NCI-H2029 treated with DMSO at 0.1 percent for 48 hours (cell line): ENCODE results near the gene ZNF846.
"Not testable (repeated sequence)": the region's sequence is repeated elsewhere in the genome, so short reads cannot be mapped to it uniquely, and the experiment has no call there.

Experiments
- DNase-seq: peaks from one replicate; lab custom pipeline; 2025; lab: John Stamatoyannopoulos, UW

The ZNF846 gene

GRCh38 chr19:9768175-9769112 is at the start of gene ZNF846:
Gene ZNF846 (minus strand): TSS chr19:9768738. CDS start chr19:9764950, 3,788 bp downstream.
- peak; percentile 70 for DNase-seq

DNA sequence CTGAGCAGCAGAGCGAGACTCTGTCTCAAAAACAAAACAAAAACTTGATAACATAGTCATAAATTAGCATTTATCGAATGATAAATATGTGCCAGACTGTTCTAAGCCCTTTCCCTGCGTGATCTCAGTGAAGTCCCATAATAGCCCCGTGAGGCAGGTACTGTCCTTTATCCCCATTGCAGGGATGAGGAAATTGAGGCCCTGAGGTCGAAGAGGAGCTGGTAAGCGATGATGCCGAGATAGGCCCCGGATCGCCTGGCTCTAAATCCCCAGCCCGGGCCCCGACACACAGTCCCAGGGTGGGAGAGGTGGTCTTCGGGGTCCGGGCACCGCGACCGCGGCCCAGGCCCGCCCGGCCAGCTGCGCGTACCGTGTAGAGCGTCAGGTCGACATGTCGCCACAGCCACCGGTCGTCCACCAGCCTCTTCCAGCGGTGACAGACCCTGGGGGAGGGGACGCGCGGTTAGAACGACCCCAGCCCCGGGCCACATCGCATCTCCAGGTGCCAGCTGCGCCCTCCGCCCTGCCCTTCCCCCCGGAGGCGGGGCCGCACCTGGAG is 49.7 kb upstream of the ZNF846 start:
- no peak for DNase-seq

DNA sequence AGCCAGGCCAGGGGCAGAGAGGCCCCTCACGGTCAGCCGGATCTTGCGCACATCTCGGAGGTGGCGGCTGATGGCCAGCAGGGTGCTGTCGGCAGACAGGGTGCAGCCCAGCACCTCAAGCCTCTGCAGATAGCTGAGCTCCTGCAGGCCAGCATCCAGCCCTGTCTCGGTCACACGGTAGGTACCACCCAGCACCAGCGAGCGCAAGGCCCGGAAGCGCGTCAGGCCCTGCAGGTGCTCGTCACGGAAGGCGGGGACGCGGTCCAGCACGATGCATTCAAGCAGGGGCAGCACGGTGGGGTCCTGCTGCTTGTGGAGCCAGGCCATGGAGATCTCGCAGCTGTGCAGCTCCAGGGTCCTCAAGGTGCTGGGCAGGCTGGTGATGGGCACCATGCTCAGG is 42.6 kb upstream of the ZNF846 start:
- no peak for DNase-seq

DNA sequence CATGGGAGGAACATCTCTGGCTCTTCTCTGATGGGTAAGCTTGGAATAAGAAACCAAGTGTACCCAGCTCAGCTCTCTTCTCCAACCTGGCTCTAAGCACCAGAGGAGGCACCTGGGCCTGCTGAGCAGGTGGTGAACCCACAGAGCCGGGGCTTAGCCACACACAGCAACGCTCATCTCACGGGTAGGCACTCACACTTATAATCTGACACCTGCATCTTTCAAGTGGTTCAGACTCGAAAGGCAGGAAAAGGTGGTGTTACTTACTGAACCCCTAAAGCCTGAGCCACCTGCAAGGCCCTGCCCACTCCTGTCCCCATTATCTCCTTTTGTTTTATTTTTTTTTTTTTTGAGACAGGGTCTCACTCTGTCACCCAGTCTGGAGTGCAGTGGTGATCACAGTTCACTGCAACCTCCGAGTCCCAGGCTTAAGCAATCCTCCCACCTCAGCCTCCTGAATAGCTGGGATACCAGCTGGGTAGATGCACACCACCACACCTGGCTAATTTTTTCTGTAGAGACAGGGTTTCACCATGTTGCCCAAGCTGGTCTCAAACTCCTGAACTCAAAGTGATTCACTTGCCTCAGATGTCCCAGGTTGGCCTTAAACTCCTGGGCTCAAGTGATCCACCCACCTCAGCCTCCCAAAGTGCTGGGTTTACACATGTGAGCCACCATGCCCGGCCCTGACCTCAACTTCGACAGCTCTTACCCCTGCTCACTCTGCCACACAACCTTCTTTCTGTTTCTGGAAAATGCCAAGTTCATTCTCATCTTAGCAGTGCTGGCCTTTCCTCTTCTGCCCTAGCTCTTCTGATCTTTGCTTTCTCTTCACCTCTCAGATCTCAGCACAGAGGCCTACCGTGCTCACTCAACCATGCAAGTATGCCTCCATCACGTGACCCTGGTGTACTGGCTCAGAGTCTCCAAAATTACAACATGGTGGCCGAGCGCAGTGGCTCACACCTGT is 40.6 kb upstream of the ZNF846 start:
- DNase-seq: no peak

- no peak for DNase-seq
Observed at GRCh38 chr19:9806803-9807202, 38.3 kb upstream of the ZNF846 start.

DNA sequence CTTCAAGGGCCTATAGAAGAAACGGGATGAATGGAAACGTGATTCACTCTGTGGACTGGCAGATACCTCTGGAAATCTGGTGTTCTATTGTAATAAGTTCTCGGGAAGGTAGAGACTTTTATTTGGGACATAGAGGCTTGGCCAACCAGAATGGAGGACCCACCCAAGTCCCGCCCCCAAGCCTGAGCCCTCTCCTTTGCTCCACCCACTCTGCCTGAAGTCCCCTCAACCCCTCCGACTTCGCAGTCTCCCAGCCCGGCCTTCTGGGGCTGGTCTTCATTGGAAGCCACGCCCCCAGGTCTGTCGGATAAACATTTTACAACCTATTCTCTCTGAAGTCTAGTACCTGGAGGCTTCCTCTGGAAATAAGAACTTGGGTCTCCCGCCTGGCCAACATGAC is 33.4 kb upstream of the ZNF846 start:
- no peak for DNase-seq

DNA sequence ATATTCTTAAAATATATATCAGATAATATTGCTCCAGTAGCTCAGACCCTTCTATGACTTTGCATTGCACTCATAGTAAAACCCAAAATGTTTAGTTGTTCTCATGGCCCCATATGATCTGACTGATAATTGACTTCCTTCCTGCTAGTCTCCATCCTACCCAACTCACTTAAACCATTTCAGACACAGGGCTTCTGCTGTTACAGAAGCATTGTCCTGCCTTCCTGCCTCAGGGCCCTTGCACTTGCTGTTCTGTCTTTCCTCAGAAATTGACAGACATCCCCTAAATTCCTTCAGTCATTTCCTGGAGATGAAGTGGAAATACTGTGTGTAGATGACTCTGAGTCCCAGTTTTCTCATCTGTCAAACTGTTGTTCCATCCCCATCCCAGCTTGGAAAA is 30.6 kb upstream of the ZNF846 start:
- no peak for DNase-seq

DNA sequence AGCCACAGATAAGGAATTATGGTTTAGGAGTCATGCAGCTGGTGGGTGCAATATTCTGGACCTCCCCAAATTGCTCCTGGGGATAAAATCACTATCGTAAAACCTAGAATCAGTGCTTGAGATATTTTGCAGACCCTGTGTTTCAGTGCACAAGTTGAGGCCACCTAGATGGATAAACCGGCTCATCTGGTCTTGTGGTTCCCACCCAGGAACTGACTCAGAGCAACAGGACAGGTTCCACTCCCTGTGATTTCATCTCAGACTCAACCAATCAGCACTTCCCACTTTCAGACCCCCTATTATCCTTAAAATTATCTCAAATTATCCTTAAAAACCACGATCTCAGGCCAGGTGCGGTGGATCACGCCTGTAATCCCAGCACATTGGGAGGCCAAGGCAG is 29.3 kb upstream of the ZNF846 start:
- no peak for DNase-seq

GRCh38 chr19:9796113-9796773 is 27.7 kb upstream of the ZNF846 start:
- DNase-seq: peak; percentile 84

- DNase-seq: no peak
Observed at GRCh38 chr19:9793071-9793591, 24.6 kb upstream of the ZNF846 start.

DNA sequence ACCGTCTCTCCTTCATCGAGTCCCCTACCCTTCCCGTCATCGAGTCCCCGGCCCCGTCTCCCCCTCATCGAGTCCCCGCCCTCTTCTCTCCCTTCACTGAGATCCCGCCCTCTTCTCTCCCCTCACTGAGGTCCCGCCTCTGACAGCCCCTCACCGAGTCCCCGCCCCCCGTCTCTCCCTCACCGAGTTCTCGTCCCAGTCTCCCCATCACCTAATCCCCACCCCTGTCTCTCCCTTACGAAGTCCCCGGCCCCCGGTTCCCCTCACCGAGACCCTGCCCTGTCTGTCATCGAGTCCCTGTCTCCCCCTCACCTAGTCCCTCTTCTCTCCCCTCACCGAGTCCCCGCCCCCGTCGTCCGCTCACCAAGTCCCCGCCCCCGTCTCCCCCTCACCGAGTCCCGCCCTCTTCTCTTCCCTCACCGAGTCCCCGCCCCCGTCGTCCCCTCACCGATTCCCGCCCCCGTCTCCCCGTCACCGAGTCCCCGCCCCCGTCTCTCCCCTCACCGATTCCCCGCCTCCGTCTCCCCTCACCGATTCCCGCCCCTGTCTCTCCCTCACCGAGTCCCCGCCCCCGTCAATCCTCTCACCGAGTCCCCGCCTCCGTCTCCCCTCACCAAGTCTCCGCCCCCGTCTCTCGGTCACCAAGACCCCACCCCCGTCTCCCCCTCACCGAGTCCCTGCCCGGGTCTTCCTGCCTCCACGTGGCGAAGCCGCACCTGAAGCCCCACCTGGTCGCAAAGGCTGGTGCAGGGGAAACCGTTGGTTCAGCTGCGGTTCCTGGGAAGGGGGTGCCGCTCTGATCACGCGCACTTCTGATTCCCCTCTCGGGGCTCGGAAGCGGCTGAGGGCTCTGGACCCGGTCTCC is 23.9 kb upstream of the ZNF846 start:
- DNase-seq: peak; percentile 39

DNA sequence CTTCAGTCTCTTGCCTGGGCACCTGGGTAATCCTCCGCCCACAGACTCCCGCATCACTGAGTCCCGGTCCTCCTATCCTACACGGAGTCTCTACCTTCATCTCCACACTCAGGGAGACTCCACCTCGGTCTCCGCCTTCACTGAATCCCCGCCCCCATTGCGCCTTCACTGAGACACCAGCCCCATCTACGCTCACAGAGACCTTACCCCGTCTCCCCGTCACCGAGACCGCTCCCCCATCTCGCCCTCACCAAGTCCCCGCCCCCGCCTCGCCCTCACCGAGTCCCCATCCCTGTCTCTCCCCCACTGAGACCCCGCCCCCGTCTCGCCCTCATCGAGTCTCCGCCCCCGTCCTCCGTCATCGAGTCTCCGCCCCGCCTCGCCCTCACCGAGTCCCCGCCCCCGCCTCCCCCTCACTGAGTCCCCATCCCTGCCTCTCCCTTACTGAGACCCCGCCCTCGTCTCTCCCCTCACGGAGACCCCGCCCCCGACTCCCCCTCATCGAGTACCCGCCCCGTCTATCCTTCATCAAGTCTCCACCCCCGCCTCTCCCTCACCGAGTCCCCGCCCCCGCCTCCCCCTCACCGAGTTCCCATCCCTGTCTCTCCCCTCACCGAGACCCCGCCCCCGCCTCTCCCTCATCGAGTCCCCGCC is 23.1 kb upstream of the ZNF846 start:
- peak; percentile 26 for DNase-seq

DNA sequence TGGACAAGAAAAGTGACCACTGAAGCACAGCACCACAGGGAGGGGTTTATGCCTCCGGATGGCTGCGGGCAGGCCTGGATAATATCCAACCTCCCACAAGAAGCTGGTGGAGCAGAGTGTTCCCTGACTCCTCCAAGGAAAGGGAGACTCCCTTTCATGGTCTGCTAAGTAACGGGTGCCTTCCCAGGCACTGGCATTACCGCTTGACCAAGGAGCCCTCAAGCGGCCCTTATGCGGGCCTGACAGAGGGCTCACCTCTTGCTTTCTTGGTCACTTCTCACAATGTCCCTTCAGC is 22.5 kb upstream of the ZNF846 start:
- not testable (repeated sequence) for DNase-seq

- DNase-seq: not testable (repeated sequence)
Observed at GRCh38 chr19:9789579-9789978, 21.0 kb upstream of the ZNF846 start.

DNA sequence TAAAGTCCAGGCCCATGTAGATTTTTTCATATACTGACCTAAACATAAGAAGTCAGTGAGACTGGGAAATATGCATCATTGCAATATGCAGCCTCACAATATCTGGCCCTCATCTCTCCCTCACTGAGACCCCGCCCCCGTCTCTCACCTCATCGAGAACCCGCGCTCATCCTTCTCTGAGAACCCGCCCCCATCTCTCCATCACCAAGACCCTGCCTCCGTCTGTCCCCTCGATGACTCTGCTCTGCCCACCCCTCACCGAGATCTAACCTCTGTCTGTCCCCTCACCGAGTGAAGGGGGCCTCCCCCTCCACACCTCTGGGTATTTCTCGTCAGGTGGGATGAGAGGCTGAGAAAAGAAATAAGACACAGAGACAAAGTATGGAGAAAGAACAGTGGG is 20.5 kb upstream of the ZNF846 start:
- no peak for DNase-seq

GRCh38 chr19:9788604-9789003 is 20.1 kb upstream of the ZNF846 start:
- DNase-seq: not testable (repeated sequence)

GRCh38 chr19:9786819-9787218 is 18.3 kb upstream of the ZNF846 start:
- DNase-seq: no peak

- no peak for DNase-seq
Observed at GRCh38 chr19:9786342-9786741, 17.8 kb upstream of the ZNF846 start.

- peak; percentile 68 for DNase-seq
Observed at GRCh38 chr19:9785367-9786331, 17.1 kb upstream of the ZNF846 start.
